ENCODE results near the gene MAOA. TPM values are rescaled to one million over a fixed set of nuclear protein-coding genes. Genes with fewer than 3 reads are reported as not detected.
"Not testable (repeated sequence)": the region's sequence is repeated elsewhere in the genome, so short reads cannot be mapped to it uniquely, and the experiment has no call there.

Gene MAOA
- total RNA-seq, 1 experiment from 2014 or later = 1.8 TPM

GRCh38 chrX:43720961-43721360, 64.9 kb downstream of the MAOA start:
- H3K4me1 Mint-ChIP-seq (ENCODE audit: low read depth, unreplicated experiment) = no peaks in the 10 kb centered on the region
- DNase-seq = no peak
- TF ChIP-seq CTCF (IDR thresholded peaks at IDR 0.05; ENCODE audit: unreplicated experiment) = no peak
- CTCF ChIA-PET = no interaction called here
- no peaks in the 10 kb centered on the region for H3K27me3 Mint-ChIP-seq (ENCODE audit: unreplicated experiment)
- H3K36me3 Mint-ChIP-seq (ENCODE audit: insufficient read depth, unreplicated experiment) = no peaks in the 10 kb centered on the region
- peaks cover 2% of the 10 kb centered on the region for H3K9me3 Mint-ChIP-seq (ENCODE audit: low read depth, unreplicated experiment)
- intact Hi-C loops (cut with micrococcal nuclease; ENCODE audit: unreplicated experiment) = no loop called here
- BruUV-seq (replicated peaks) = no TSS peak
- H3K4me3 Mint-ChIP-seq (ENCODE audit: low read depth, unreplicated experiment) = no peak overlapping the region
- H3K27ac Mint-ChIP-seq (ENCODE audit: unreplicated experiment) = no peak overlapping the region

GRCh38 chrX:43725227-43725626, 69.1 kb downstream of the MAOA start:
- H3K36me3 Mint-ChIP-seq (ENCODE audit: insufficient read depth, unreplicated experiment); H3K4me3 Mint-ChIP-seq (ENCODE audit: low read depth, unreplicated experiment); CTCF ChIA-PET; H3K27me3 Mint-ChIP-seq (ENCODE audit: unreplicated experiment); DNase-seq; H3K4me1 Mint-ChIP-seq (ENCODE audit: low read depth, unreplicated experiment); H3K27ac Mint-ChIP-seq (ENCODE audit: unreplicated experiment); BruUV-seq (replicated peaks); H3K9me3 Mint-ChIP-seq (ENCODE audit: low read depth, unreplicated experiment); intact Hi-C loops (cut with micrococcal nuclease; ENCODE audit: unreplicated experiment): not testable (repeated sequence)

- CTCF ChIA-PET; H3K27ac Mint-ChIP-seq (ENCODE audit: unreplicated experiment); BruUV-seq (replicated peaks); H3K4me3 Mint-ChIP-seq (ENCODE audit: low read depth, unreplicated experiment); intact Hi-C loops (cut with micrococcal nuclease; ENCODE audit: unreplicated experiment); DNase-seq; H3K27me3 Mint-ChIP-seq (ENCODE audit: unreplicated experiment); H3K36me3 Mint-ChIP-seq (ENCODE audit: insufficient read depth, unreplicated experiment); H3K9me3 Mint-ChIP-seq (ENCODE audit: low read depth, unreplicated experiment); H3K4me1 Mint-ChIP-seq (ENCODE audit: low read depth, unreplicated experiment): not testable (repeated sequence)
Observed at GRCh38 chrX:43727254-43727653, 71.2 kb downstream of the MAOA start.

GRCh38 chrX:43728002-43728401, 71.9 kb downstream of the MAOA start:
- TF ChIP-seq CTCF (IDR thresholded peaks at IDR 0.05; ENCODE audit: unreplicated experiment) = no peak
- intact Hi-C loops (cut with micrococcal nuclease; ENCODE audit: unreplicated experiment) = no loop called here
- CTCF ChIA-PET = no interaction called here
- H3K36me3 Mint-ChIP-seq (ENCODE audit: insufficient read depth, unreplicated experiment) = no peaks in the 10 kb centered on the region
- no peaks in the 10 kb centered on the region for H3K4me1 Mint-ChIP-seq (ENCODE audit: low read depth, unreplicated experiment)
- no peaks in the 10 kb centered on the region for H3K27me3 Mint-ChIP-seq (ENCODE audit: unreplicated experiment)
- H3K27ac Mint-ChIP-seq (ENCODE audit: unreplicated experiment) = no peak overlapping the region
- DNase-seq = no peak
- BruUV-seq (replicated peaks) = no TSS peak
- peaks cover 2% of the 10 kb centered on the region for H3K9me3 Mint-ChIP-seq (ENCODE audit: low read depth, unreplicated experiment)
- H3K4me3 Mint-ChIP-seq (ENCODE audit: low read depth, unreplicated experiment) = no peak overlapping the region

GRCh38 chrX:43728966-43729365, 72.9 kb downstream of the MAOA start:
- Mint-ChIP-seq H3K4me3 (ENCODE audit: low read depth, unreplicated experiment) (no peak overlapping the region), H3K9me3 (ENCODE audit: low read depth, unreplicated experiment) (peaks cover 2% of the 10 kb centered on the region), H3K27me3 (ENCODE audit: unreplicated experiment) (no peaks in the 10 kb centered on the region), H3K36me3 (ENCODE audit: insufficient read depth, unreplicated experiment) (no peaks in the 10 kb centered on the region), H3K27ac (ENCODE audit: unreplicated experiment) (no peak overlapping the region), H3K4me1 (ENCODE audit: low read depth, unreplicated experiment) (no peaks in the 10 kb centered on the region)
- DNase-seq = no peak
- no TSS peak for BruUV-seq (replicated peaks)
- TF ChIP-seq CTCF (IDR thresholded peaks at IDR 0.05; ENCODE audit: unreplicated experiment) = no peak
- intact Hi-C loops (cut with micrococcal nuclease; ENCODE audit: unreplicated experiment) = no loop called here
- CTCF ChIA-PET = no interaction called here

Data from Calu3 (cell line).